Vagina (tissue), 2 donors: ENCODE data around the gene ATP5F1D.

Source experiments
- POLR2A ChIP-seq, 2 donors: fragments of 450-650 bp; IDR thresholded peaks; one replicate each; pipeline ENCODE4 v1.6.1; 2017; ENCODE audit warnings: antibody characterized with exemption in 2 of 2, mild to moderate bottlenecking in 2 of 2, moderate library complexity in 2 of 2
- POLR2AphosphoS5 ChIP-seq, 2 donors: sonication (generic); formaldehyde crosslinking; IDR thresholded peaks; one replicate each; pipeline ENCODE4 v1.9.0; 2017; ENCODE audit warnings: antibody characterized with exemption in 2 of 2, mild to moderate bottlenecking in 2 of 2, low read depth in 1 of 2; ENCODE audit not compliant: insufficient read depth in 1 of 2
- TF ChIP-seq, protein P1 (sequence below), 3 experiments: fragments of 450-650 bp in 2 of 3; fragments of 200-600 bp in 1 of 3; sonication (generic) in 1 of 3; IDR thresholded peaks; one replicate each; pipeline ENCODE4 v1.5.1; 2017 to 2019; ENCODE audit warnings: antibody characterized with exemption in 3 of 3, mild to moderate bottlenecking in 2 of 3, moderate library complexity in 2 of 3

GRCh38 chr19:1247748-1248138 is 6.2 kb downstream of the ATP5F1D start:
- TF ChIP-seq, protein P1, sequence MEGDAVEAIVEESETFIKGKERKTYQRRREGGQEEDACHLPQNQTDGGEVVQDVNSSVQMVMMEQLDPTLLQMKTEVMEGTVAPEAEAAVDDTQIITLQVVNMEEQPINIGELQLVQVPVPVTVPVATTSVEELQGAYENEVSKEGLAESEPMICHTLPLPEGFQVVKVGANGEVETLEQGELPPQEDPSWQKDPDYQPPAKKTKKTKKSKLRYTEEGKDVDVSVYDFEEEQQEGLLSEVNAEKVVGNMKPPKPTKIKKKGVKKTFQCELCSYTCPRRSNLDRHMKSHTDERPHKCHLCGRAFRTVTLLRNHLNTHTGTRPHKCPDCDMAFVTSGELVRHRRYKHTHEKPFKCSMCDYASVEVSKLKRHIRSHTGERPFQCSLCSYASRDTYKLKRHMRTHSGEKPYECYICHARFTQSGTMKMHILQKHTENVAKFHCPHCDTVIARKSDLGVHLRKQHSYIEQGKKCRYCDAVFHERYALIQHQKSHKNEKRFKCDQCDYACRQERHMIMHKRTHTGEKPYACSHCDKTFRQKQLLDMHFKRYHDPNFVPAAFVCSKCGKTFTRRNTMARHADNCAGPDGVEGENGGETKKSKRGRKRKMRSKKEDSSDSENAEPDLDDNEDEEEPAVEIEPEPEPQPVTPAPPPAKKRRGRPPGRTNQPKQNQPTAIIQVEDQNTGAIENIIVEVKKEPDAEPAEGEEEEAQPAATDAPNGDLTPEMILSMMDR (IDR thresholded peaks at IDR 0.05) = no peak
- no peak for TF ChIP-seq POLR2A (IDR thresholded peaks at IDR 0.05)
- TF ChIP-seq POLR2AphosphoS5 (IDR thresholded peaks at IDR 0.05; ENCODE audit: insufficient read depth in 1 of 2, low read depth in 1 of 2) = no peak
